GM10248 (cell line): ENCODE results near the gene CRABP2.

Experiments used
- CTCF ChIA-PET: fragments of 300-600 bp; sonication (Branson Sonifier 250); formaldehyde crosslinking; extraction: SDS; loops from one replicate; lab custom pipeline; 2021; ENCODE audit warnings: antibody characterized with exemption; lab: Yijun Ruan, JAX
- POLR2A ChIA-PET: fragments of 350-650 bp; sonication (Branson Sonifier 250); formaldehyde crosslinking; extraction: SDS; loops from one replicate; lab custom pipeline; 2020; ENCODE audit warnings: antibody characterized with exemption; lab: Yijun Ruan, JAX
- DNase-seq: peaks from one replicate; pipeline ENCODE4 v3.0.0; 2012; ENCODE audit errors: extremely low spot score
- TF ChIP-seq, protein P1 (sequence below): IDR thresholded peaks from 2 replicates; pipeline ENCODE4 v1.5.1; 2012; ENCODE audit warnings: mild to moderate bottlenecking, low read depth; ENCODE audit errors: extremely low read depth, missing control alignments, control extremely low read depth

The CRABP2 gene

DNA sequence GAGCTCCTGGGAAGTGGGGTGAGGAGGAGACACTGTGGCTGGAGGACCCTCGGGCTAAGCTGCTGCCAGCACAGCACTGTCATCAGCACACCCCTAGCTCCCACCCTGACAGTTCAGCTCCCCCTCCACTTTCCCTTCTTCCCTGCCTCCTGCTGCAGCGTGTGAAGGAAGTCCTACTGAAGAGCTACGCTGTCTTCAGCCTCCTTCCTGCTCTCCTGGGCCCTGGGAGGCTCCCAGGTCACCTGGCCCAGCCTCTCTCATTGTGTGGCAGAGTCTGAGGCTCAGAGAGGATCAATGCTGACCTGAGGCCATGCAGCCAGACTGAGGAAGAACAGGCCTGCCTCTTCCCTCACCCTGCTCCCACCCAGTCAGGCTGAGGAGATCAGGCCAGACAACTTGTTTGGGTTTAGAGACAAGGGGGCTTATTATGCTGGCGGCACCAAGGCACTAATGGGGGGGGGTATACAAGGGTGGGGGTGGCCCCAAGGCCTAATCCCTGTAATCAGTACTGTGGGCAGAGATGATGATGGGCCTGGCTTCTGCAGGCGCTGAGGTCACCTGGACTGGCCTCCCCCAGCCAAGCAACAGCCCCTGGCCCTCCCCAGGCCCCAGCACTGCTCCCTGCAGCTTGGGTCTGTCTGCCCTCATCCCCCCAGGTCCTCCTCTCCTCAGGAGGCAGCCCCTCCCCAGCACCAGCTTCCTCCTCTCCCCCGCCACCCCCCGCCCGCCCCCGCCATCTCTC is 37.2 kb downstream of the CRABP2 start:
- TF ChIP-seq, protein P1, sequence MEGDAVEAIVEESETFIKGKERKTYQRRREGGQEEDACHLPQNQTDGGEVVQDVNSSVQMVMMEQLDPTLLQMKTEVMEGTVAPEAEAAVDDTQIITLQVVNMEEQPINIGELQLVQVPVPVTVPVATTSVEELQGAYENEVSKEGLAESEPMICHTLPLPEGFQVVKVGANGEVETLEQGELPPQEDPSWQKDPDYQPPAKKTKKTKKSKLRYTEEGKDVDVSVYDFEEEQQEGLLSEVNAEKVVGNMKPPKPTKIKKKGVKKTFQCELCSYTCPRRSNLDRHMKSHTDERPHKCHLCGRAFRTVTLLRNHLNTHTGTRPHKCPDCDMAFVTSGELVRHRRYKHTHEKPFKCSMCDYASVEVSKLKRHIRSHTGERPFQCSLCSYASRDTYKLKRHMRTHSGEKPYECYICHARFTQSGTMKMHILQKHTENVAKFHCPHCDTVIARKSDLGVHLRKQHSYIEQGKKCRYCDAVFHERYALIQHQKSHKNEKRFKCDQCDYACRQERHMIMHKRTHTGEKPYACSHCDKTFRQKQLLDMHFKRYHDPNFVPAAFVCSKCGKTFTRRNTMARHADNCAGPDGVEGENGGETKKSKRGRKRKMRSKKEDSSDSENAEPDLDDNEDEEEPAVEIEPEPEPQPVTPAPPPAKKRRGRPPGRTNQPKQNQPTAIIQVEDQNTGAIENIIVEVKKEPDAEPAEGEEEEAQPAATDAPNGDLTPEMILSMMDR, result no peak
- ChIA-PET CTCF (interaction anchor here (0.7 to 25.5 kb wide), 5 partner anchors 7 to 58 kb away, joined by 3 to 431 read pairs (median 3); partner anchors contain the start of gene NES), POLR2A (no interaction called here)
- no peak for DNase-seq

DNA sequence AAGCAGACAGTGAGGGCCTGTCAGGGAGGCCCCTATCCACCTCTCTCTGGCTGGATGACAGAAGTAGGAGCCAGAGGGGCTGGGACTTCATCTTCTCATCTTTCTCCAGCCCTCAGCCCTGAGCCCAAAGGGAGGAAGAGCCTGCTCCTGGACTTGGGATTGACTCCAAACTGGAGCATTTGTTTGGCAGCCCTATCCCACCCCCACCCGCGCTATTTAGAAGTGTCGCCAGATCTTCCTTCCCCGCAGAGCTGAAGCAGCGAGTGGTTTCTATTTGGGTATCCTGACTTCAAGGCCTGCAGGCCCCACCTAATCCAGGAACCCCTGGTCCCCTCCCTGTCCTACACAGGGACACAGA is 37.8 kb downstream of the CRABP2 start:
- ChIA-PET CTCF (interaction anchor here (0.7 to 25.5 kb wide), 5 partner anchors 6 to 58 kb away, joined by 3 to 431 read pairs (median 3); partner anchors contain the start of gene NES), POLR2A (no interaction called here)
- TF ChIP-seq, protein P1, result no peak
- DNase-seq, result no peak

DNA sequence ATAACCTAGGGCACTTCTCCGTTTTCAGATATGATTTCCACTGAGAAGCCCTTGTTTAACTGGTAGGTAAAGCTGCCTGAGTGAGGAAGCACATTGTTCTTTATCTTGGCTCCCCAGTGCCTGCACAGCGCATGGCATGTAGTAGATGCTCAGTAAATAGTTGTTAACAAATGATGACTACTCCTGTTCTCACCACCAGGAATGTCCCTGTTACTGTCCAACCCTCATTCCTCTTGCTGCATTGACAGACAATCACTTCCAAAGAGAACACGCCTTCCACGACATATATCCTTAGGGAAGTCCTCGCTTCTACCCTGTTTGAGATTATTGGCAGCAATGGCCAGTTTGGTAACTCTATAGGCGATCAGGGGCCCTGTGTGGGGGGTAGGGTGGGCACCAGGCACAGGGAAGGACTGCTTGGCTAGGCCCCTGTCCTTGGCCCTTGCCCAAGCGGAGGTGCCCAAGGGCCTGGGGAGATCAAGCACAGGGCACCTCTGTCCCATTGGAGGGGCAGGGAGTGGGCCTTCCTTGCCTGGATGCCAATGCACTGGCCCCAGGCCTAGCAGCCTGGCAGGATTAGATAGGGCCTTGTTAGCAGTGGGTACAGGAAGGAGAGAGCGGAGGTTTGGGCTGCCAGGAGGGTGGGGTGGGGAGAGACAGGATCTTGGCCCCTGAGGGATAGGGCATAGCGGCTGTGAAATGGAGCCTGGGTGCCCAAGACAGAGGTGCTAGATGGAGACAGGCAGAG is 38.3 kb downstream of the CRABP2 start:
- TF ChIP-seq, protein P1, result no peak
- DNase-seq, result no peak
- CTCF ChIA-PET, result interaction anchor here (0.7 to 25.5 kb wide), 5 partner anchors 6 to 59 kb away, joined by 3 to 431 read pairs (median 3); partner anchors contain the start of gene NES
- POLR2A ChIA-PET, result no interaction called here

GRCh38 chr1:156665539-156665938 is 39.8 kb downstream of the CRABP2 start:
- ChIA-PET CTCF (interaction anchor here (1.2 to 14.2 kb wide), 9 partner anchors 14 to 280 kb away, joined by 3 to 431 read pairs (median 7); partner anchors contain the start of genes CRABP2, NES and NTRK1), POLR2A (no interaction called here)
- no peak for DNase-seq
- TF ChIP-seq, protein P1, result no peak

DNA sequence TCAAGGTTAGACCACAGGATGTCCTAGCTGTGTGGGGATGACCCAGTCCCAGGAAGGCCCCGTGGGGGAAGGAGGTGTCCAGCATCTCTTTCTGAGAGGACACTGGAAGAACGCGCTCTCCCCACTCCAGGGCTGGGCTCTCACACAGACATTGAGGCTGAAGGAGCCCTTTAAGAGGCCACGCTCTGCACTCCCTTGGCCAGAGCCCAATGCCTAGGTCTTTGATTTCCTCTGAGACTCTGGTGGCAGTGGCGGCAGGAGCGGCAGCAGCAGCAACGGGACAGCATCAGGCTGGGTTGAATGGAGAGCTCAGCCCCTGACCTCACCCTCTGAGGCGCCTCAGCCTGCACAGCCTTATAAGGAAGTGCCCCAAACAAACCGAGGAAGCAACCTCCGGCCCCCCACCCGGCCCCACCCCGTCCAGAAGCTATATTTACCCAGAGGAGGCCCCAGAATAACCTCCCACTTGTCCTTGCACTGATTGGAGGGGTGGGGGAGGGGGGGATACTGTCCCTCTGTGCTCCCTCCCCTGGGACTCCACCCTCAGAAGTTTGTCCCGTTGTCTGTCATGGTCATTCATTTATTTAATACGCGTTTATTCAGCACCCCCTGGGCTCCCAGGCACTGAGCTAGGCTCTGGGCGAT is 40.5 kb downstream of the CRABP2 start:
- TF ChIP-seq, protein P1, result no peak
- ChIA-PET POLR2A (no interaction called here), CTCF (interaction anchor here (1.2 to 14.2 kb wide), 9 partner anchors 15 to 279 kb away, joined by 3 to 431 read pairs (median 7); partner anchors contain the start of genes CRABP2, NES and NTRK1)
- peak; percentile 73 for DNase-seq
